G401 (cell line): ENCODE results near the gene AUTS2. TPM values are rescaled to one million over a fixed set of nuclear protein-coding genes. Genes with fewer than 3 reads are reported as not detected.

Experiments
- DNase-seq: peaks from one replicate; pipeline ENCODE4 v3.0.0-alpha.2; 2015; ENCODE audit warnings: low spot score
- in situ Hi-C: cut with HindIII; loops from 2 replicates; pipeline ENCODE4 v1.10.0; 2016; ENCODE audit warnings: low sequenced_read_pairs, mixed read lengths
- total RNA-seq: library from RNA; depleted of rRNA; stranded (reverse); fragments of >200 nt; shearing (Covaris generic); gene quantifications from 2 replicates; pipeline ENCODE4 v1.2.3, GENCODE V29; 2014

Gene AUTS2
- total RNA-seq, 1 experiment from 2014 or later: 4.4 TPM

GRCh38 chr7:69820479-69821192, 222.4 kb downstream of the AUTS2 start:
- in situ Hi-C loops: no loop called here
- DNase-seq: no peak

GRCh38 chr7:69822386-69822785, 224.1 kb downstream of the AUTS2 start:
- no peak for DNase-seq
- in situ Hi-C loops: no loop called here

- no peak for DNase-seq
- in situ Hi-C loops: no loop called here
Observed at GRCh38 chr7:69823151-69823744, 225.0 kb downstream of the AUTS2 start.

GRCh38 chr7:69825113-69825972, 227.1 kb downstream of the AUTS2 start:
- DNase-seq: no peak
- in situ Hi-C loops: no loop called here

- no peak for DNase-seq
- in situ Hi-C loops: no loop called here
Observed at GRCh38 chr7:69826283-69826682, 228.0 kb downstream of the AUTS2 start.

GRCh38 chr7:69827140-69827539, 228.9 kb downstream of the AUTS2 start:
- DNase-seq: no peak
- in situ Hi-C loops: no loop called here

- in situ Hi-C loops: no loop called here
- no peak for DNase-seq
Observed at GRCh38 chr7:69827558-69827957, 229.3 kb downstream of the AUTS2 start.

- no peak for DNase-seq
- in situ Hi-C loops: no loop called here
Observed at GRCh38 chr7:69832356-69832755, 234.1 kb downstream of the AUTS2 start.

GRCh38 chr7:69833964-69834363, 235.7 kb downstream of the AUTS2 start:
- in situ Hi-C loops: no loop called here
- DNase-seq: no peak

- in situ Hi-C loops: no loop called here
- DNase-seq: no peak
Observed at GRCh38 chr7:69836702-69837101, 238.4 kb downstream of the AUTS2 start.

- in situ Hi-C loops: no loop called here
- DNase-seq: no peak
Observed at GRCh38 chr7:69837387-69838068, 239.3 kb downstream of the AUTS2 start.

- in situ Hi-C loops: no loop called here
- DNase-seq: no peak
Observed at GRCh38 chr7:69839782-69840181, 241.5 kb downstream of the AUTS2 start.

- no peak for DNase-seq
- in situ Hi-C loops: no loop called here
Observed at GRCh38 chr7:69840248-69840647, 242.0 kb downstream of the AUTS2 start.

GRCh38 chr7:69843653-69844052, 245.4 kb downstream of the AUTS2 start:
- in situ Hi-C loops: no loop called here
- DNase-seq: no peak

GRCh38 chr7:69844264-69844868, 246.1 kb downstream of the AUTS2 start:
- in situ Hi-C loops: no loop called here
- DNase-seq: no peak

- in situ Hi-C loops: no loop called here
- no peak for DNase-seq
Observed at GRCh38 chr7:69845721-69846495, 247.6 kb downstream of the AUTS2 start.

GRCh38 chr7:69847921-69848612, 249.8 kb downstream of the AUTS2 start:
- in situ Hi-C loops: no loop called here
- DNase-seq: no peak

GRCh38 chr7:69849268-69849667, 251.0 kb downstream of the AUTS2 start:
- no peak for DNase-seq
- in situ Hi-C loops: no loop called here
